Endometrium (tissue), 2 donors: Measurements from ENCODE around the gene GPSM1.

Experiments
- FAIRE-seq: peaks from 2 replicates; lab custom pipeline; 2012; peaks lifted over from hg19 to GRCh38; lab: Jason Lieb, UNC
- donor health status: control.
- donor health status: control.

Gene GPSM1

GRCh38 chr9:136304981-136305380 is 22.4 kb upstream of the GPSM1 start:
- no peak for FAIRE-seq

GRCh38 chr9:136305804-136306203 is 21.5 kb upstream of the GPSM1 start:
- no peak for FAIRE-seq

- FAIRE-seq = no peak
These were observed 20.8 kb upstream of the GPSM1 start for GRCh38 chr9:136306211-136307208.

GRCh38 chr9:136307215-136307750 is 20.1 kb upstream of the GPSM1 start:
- FAIRE-seq = no peak

GRCh38 chr9:136308006-136308701 is 19.2 kb upstream of the GPSM1 start:
- no peak for FAIRE-seq

GRCh38 chr9:136308702-136309053 is 18.7 kb upstream of the GPSM1 start:
- no peak for FAIRE-seq

GRCh38 chr9:136309101-136309801 is 18.1 kb upstream of the GPSM1 start:
- no peak for FAIRE-seq

- FAIRE-seq = no peak
These were observed 17.5 kb upstream of the GPSM1 start for GRCh38 chr9:136309806-136310220.

- FAIRE-seq = no peak
These were observed 16.9 kb upstream of the GPSM1 start for GRCh38 chr9:136310273-136311030.

- FAIRE-seq = no peak
These were observed 16.0 kb upstream of the GPSM1 start for GRCh38 chr9:136311051-136312008.

GRCh38 chr9:136312009-136312375 is 15.3 kb upstream of the GPSM1 start:
- no peak for FAIRE-seq

- no peak for FAIRE-seq
These were observed 14.9 kb upstream of the GPSM1 start for GRCh38 chr9:136312436-136312835.

- FAIRE-seq = no peak
These were observed 14.0 kb upstream of the GPSM1 start for GRCh38 chr9:136313111-136314055.

GRCh38 chr9:136314056-136314416 is 13.3 kb upstream of the GPSM1 start:
- no peak for FAIRE-seq

- no peak for FAIRE-seq
These were observed 12.4 kb upstream of the GPSM1 start for GRCh38 chr9:136314944-136315343.

- FAIRE-seq = no peak
These were observed 11.0 kb upstream of the GPSM1 start for GRCh38 chr9:136316271-136316751.

GRCh38 chr9:136316896-136317676 is 10.3 kb upstream of the GPSM1 start:
- no peak for FAIRE-seq

- FAIRE-seq = no peak
These were observed 9.6 kb upstream of the GPSM1 start for GRCh38 chr9:136317695-136318094.
